Measurements from ENCODE around the gene SOBP. TPM values are rescaled to one million over a fixed set of nuclear protein-coding genes. Genes with fewer than 3 reads are reported as not detected.

Gene SOBP
- total RNA-seq, 1 donor = under 0.01 TPM

- DNase-seq (ENCODE audit: low read depth in 2 of 3, low spot score in 2 of 3) = no peak
These were observed 89.6 kb downstream of the SOBP start for GRCh38 chr6:107579456-107580056.

DNA sequence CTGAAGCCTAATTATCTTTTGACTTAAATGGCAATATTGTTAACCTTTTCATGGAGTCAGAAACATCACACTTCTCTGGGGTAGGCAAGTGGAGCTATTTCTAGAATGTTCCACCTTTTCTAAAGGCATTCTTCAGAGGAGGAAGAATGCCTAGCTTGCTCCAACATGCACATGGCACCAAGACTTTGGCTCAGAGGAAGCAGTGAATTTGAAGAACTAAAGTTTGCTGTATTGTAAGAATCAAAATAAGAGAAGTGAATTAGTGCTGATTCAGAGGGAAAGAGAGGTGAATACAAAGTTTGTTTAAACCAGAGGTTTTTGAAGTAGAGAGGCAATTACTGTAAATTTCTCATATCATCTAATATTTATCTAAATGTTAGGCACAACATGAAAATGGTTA is 92.2 kb downstream of the SOBP start:
- DNase-seq (ENCODE audit: low read depth in 2 of 3, low spot score in 2 of 3) = no peak

DNA sequence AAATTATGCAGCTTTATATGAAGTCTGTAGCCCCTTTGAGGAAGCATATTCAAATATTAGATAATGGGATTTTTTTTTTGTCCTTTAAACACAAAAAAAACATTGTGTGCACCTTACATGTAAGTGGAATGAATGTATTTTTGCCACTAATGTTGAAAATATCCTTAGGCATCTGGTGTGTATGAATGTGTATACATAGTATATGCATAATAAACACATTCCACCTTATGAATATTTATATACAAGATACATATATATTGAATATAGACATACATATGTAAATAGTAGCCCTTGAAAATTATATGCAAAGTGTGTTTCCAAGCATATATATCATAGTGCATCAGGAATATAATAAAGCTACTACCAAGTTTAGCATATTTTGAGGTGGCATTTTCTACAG is 94.8 kb downstream of the SOBP start:
- DNase-seq (ENCODE audit: low read depth in 2 of 3, low spot score in 2 of 3) = no peak

- DNase-seq (ENCODE audit: low read depth in 2 of 3, low spot score in 2 of 3) = no peak
These were observed 96.0 kb downstream of the SOBP start for GRCh38 chr6:107585815-107586435.

GRCh38 chr6:107587451-107587850 is 97.5 kb downstream of the SOBP start:
- DNase-seq (ENCODE audit: low read depth in 2 of 3, low spot score in 2 of 3) = no peak

DNA sequence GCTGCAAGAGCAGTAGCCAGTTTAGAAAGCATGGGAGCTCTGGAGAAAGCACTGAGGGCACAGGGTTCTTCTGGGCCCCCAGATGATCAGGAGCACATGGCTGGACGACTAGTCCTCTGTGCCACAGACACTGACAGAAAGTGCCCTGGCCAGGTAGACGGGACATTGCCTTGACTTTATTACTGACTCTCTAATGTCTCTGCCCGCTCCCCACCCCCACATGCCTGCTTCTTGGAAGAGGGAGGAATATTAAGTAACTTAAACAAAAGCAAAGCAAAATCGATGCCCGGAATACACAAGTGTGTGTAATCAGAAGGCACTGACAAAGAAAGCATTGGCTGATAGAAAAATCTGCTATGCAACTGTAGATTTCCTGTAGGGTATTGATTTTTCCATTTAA is 99.3 kb downstream of the SOBP start:
- no peak for DNase-seq (ENCODE audit: low read depth in 2 of 3, low spot score in 2 of 3)

DNA sequence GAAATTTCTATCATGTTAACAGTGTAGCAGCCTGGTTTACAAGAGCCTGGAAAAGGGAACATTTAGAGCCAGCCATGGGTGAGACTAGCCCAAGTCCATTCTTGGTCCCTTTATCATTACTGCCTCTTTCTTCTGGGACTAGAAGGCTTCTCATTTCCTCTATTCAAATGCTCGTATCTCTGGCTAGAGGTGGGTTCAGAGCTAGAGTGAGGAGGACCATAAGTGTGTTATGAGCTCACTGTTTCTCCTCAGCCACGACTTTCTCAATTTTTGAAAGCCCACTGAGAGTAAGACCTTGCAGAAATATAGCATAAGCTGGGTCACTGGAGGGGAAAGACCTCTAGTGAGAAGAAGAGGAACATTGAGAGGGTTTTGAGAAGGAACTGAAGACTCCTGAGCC is 100.0 kb downstream of the SOBP start:
- no peak for DNase-seq (ENCODE audit: low read depth in 2 of 3, low spot score in 2 of 3)

GRCh38 chr6:107590378-107590777 is 100.5 kb downstream of the SOBP start:
- no peak for DNase-seq (ENCODE audit: low read depth in 2 of 3, low spot score in 2 of 3)

- DNase-seq (ENCODE audit: low read depth in 2 of 3, low spot score in 2 of 3) = no peak
These were observed 101.4 kb downstream of the SOBP start for GRCh38 chr6:107591346-107591745.

- no peak for DNase-seq (ENCODE audit: low read depth in 2 of 3, low spot score in 2 of 3)
These were observed 102.9 kb downstream of the SOBP start for GRCh38 chr6:107592806-107593205.

DNA sequence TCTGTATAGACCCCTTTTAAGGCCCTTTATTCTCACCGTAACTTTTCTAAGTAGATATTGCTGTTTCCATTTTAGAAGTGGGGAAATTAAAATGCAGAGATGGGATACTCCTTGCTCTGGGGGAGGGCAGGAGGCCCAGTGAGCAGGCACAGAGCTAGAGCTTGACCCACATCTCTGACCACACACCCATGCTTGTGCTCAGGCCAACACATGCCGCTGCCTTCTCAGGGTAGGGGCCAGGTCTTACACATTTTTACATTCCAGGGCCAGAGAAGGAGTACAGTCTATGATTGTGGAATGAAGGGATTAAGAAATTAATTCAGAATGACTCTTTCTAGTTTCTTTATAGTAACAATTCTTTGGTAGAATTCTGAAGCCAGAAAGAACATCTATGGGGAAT is 104.8 kb downstream of the SOBP start:
- DNase-seq (ENCODE audit: low read depth in 2 of 3, low spot score in 2 of 3) = no peak

DNA sequence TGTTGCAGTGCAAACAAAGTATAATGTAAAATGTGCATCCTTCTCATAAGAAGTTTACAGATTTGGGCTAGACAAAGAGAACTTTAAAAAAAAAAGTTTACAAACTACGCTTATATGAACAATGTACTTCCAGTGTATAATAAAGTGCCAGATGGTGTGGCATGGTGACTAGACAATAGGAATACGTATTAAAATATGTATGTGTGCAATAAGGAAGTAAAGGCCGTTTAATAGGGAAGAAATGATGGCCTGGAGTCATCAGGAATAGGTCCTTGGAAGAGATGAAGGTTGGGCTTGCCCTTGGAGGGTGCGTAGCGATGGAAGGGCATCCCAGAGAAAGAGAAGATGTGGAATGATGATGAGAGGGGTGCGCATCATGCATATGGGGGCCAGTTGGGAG is 108.2 kb downstream of the SOBP start:
- DNase-seq (ENCODE audit: low read depth in 2 of 3, low spot score in 2 of 3) = no peak

GRCh38 chr6:107599043-107599442 is 109.1 kb downstream of the SOBP start:
- DNase-seq (ENCODE audit: low read depth in 2 of 3, low spot score in 2 of 3) = no peak

- DNase-seq (ENCODE audit: low read depth in 2 of 3, low spot score in 2 of 3) = no peak
These were observed 110.2 kb downstream of the SOBP start for GRCh38 chr6:107600121-107600520.

GRCh38 chr6:107600936-107601335 is 111.0 kb downstream of the SOBP start:
- no peak for DNase-seq (ENCODE audit: low read depth in 2 of 3, low spot score in 2 of 3)

DNA sequence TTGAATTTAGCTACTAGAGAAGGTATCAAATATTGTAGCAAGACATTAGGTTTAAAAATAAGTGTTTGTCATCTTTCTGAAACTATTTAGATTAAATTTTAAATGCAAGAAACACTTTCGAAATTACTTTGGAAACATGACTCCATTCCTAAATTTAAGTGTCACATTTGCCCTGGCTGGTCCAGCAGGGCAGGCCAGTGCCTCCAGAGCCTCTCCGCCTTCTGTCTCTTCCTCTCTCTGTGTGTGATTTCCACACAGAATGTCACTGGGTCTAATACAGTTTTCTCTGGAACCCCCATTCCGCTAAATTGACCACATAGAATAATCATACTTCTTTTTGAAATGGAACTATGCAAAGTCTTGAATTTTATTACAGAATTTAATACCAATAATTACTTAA is 111.5 kb downstream of the SOBP start:
- DNase-seq (ENCODE audit: low read depth in 2 of 3, low spot score in 2 of 3) = no peak

DNA sequence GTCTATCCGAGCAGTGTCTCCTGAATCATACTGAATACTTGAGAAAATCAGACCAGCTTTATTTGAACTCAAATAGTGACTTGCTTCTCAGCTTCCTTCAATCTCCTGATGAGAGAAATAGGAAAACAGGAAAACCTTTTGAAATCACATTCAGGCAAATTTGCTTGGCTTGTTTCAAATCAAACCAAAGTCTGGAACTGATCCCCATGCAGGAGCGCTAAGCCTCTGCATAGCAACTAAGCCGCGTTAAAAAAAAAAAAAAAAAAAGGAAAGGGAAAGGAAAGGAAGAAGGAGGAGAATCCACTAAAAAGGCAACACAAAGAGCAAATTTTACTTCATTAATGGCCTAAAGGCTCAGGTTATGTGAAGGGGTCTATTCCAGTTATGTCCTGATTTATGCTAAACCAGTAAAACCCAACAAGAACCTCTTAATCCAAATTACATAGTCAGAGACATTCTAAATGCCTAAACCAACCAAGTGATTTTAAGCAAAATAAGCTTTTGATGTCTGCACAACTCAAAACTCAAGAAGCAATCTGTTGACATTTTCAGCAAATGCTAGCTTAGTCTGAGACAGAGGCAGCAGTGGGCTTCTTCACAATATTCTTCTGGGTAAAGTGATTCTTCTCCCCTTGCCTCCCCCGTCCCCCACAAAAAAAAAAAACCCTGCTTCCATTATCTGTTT is 112.5 kb downstream of the SOBP start:
- no peak for DNase-seq (ENCODE audit: low read depth in 2 of 3, low spot score in 2 of 3)

GRCh38 chr6:107603006-107603370 is 113.1 kb downstream of the SOBP start:
- no peak for DNase-seq (ENCODE audit: low read depth in 2 of 3, low spot score in 2 of 3)

- no peak for DNase-seq (ENCODE audit: low read depth in 2 of 3, low spot score in 2 of 3)
These were observed 114.6 kb downstream of the SOBP start for GRCh38 chr6:107604549-107604948.

GRCh38 chr6:107606407-107606806 is 116.5 kb downstream of the SOBP start:
- no peak for DNase-seq (ENCODE audit: low read depth in 2 of 3, low spot score in 2 of 3)

DNA sequence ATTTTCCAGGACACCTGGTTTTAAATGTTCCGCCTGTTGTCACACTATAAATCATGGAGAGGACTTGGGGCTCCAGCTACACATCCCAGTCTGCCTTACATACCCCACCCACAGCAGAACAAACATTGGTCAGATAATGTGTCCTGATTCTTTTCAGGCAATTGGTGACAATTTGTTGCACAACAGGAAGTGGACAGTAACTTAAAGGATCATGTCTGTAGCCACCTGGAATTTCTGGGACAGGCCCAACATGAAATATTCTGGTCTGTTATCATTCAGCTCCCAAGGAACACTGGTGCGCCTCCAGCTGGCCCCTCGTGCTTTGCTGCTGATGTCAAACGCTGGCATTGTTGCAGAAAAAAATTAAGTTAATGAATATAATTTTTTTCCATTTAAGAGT is 117.2 kb downstream of the SOBP start:
- no peak for DNase-seq (ENCODE audit: low read depth in 2 of 3, low spot score in 2 of 3)

- no peak for DNase-seq (ENCODE audit: low read depth in 2 of 3, low spot score in 2 of 3)
These were observed 121.3 kb downstream of the SOBP start for GRCh38 chr6:107611094-107611810.
